Right atrium auricular region (tissue), 2 donors: ENCODE results near the gene ZNF574. TPM values are rescaled to one million over a fixed set of nuclear protein-coding genes. Genes with fewer than 3 reads are reported as not detected.

ENCODE experiments used
- DNase-seq: peaks from one replicate; pipeline ENCODE4 v3.0.0-alpha.2; 2019; ENCODE audit warnings: low spot score
- H3K27ac ChIP-seq, 2 donors: fragments of 200-600 bp; sonication (generic); 1 replicate in 1 of 2; 2 replicates in 1 of 2; pipeline ENCODE4 v1.5.1; 2016 to 2019
- H3K27me3 ChIP-seq, 2 donors: fragments of 200-600 bp; sonication (generic); one replicate each; pipeline versions ENCODE4 v1.5.1 to v1.6.0; 2017 to 2019
- H3K36me3 ChIP-seq: fragments of 200-600 bp; sonication (generic); one replicate; pipeline ENCODE4 v1.5.1; 2016
- H3K4me1 ChIP-seq, 2 donors: fragments of 200-600 bp; sonication (generic); one replicate each; pipeline versions ENCODE4 v1.5.1 to v1.6.0; 2017 to 2019
- H3K4me3 ChIP-seq, 2 donors: fragments of 200-600 bp; sonication (generic); 1 replicate in 1 of 2; 2 replicates in 1 of 2; pipeline ENCODE4 v1.5.1; 2017 to 2019; ENCODE audit warnings: mild to moderate bottlenecking in 1 of 2, moderate library complexity in 1 of 2
- H3K9me3 ChIP-seq, 2 donors: fragments of 200-600 bp; sonication (generic); one replicate each; pipeline ENCODE4 v1.5.1; 2019
- total RNA-seq, 2 donors: library from RNA; depleted of rRNA; stranded (reverse); fragments of >200 nt; gene quantifications; one replicate each; pipeline ENCODE4 v1.1.0, GENCODE V29; 2016
- TF ChIP-seq, protein P1 (sequence below), 2 donors: fragments of 200-600 bp; sonication (generic); IDR thresholded peaks; one replicate each; pipeline ENCODE4 v1.5.1; 2019; ENCODE audit warnings: antibody characterized with exemption in 2 of 2

Gene ZNF574
- total RNA-seq, 2 donors from 2014 or later: 8.1 to 13.6 TPM

DNA sequence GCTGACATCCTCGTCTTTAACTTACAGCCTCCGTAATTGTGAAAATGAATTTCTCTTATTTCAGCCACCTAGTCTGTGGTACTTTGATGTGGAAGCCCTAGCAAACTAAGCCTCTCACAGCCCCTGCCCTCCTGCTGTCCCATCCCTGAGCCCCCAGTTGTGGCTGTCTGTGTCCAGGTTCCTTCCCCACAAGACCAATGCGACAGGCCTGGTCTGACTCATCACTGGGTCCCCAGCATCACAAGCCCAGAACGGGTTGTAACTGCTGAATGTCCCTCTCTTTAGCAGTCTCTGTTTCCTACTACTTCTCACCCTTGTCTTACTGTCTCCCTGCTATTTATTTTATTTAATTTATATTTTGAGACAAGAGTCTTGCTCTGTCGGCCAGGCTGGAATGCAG, 50.6 kb downstream of the ZNF574 start:
- H3K27me3 ChIP-seq: peaks cover 0 to 4% of the 10 kb centered on the region in 2 donors
- peaks cover 0 to 4% of the 10 kb centered on the region in 2 donors for H3K4me1 ChIP-seq

DNA sequence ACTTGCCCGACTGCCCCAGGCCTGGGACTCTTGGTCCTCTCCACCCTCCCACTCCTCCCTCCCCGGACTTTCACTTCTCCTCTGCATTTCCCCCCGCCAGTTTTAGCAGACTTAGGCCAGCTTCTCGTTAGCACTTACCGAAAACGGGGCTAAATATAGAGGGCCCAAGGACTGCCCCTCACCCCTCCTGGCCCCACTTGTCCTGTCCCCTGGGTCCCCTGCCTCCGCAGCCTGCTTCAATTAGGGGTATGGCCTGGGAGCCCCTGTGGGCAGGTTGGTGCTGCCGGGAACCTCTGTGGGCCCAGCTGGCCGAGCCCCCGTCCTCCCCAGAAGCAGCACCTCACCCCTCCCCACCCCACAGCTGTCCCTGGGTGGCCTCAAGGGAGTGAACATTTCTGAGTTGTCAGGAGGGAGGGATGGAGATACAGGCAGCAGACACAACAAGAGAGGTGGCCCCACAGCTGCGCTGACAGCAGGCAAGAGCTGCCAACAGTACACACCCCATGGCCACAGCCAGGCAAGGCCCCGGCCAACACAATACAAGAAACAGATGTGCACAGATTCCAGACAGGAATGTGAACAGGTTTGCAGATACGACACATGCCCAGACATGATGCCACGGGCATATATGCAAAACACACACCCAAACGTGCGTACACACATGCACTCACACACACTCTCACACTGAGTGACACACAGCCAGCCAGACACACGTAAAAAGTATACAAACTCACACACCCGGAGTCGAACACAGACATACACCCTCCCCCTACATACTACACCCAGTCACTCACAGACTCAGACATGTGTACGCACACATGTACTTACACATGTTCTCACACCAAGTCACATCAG, 53.7 kb downstream of the ZNF574 start:
- Histone ChIP-seq H3K4me3 (no peak overlapping the region), H3K36me3 (no peaks in the 10 kb centered on the region), H3K4me1 (peaks cover 0 to 16% of the 10 kb centered on the region in 2 donors), H3K27me3 (peaks cover 6 to 10% of the 10 kb centered on the region in 2 donors), H3K27ac (no peak overlapping the region), H3K9me3 (no peaks in the 10 kb centered on the region)
- TF ChIP-seq, protein P1, sequence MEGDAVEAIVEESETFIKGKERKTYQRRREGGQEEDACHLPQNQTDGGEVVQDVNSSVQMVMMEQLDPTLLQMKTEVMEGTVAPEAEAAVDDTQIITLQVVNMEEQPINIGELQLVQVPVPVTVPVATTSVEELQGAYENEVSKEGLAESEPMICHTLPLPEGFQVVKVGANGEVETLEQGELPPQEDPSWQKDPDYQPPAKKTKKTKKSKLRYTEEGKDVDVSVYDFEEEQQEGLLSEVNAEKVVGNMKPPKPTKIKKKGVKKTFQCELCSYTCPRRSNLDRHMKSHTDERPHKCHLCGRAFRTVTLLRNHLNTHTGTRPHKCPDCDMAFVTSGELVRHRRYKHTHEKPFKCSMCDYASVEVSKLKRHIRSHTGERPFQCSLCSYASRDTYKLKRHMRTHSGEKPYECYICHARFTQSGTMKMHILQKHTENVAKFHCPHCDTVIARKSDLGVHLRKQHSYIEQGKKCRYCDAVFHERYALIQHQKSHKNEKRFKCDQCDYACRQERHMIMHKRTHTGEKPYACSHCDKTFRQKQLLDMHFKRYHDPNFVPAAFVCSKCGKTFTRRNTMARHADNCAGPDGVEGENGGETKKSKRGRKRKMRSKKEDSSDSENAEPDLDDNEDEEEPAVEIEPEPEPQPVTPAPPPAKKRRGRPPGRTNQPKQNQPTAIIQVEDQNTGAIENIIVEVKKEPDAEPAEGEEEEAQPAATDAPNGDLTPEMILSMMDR (IDR thresholded peaks at IDR 0.05): no peak
- no peak for DNase-seq

More for the DNA sequence above, 50.6 kb downstream of the ZNF574 start:
- no peak for DNase-seq
- TF ChIP-seq, protein P1 (IDR thresholded peaks at IDR 0.05): no peak
- Histone ChIP-seq H3K9me3 (no peaks in the 10 kb centered on the region), H3K27ac (no peak overlapping the region), H3K4me3 (no peak overlapping the region), H3K36me3 (no peaks in the 10 kb centered on the region)

DNA sequence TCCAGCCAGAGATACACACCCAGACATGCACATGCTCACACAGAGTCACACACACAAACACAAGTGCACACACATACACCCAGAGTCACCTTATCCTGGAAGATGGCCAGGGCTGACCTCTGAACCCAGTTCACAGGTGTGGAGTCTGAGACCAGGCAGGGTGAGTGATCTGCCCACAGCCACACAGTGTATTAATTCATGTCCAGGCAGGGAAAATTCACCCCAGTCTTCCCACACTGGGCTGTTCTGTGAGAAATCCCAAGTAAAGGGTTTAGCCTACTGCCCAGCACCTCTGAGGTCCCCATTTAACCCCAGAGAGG, 54.2 kb downstream of the ZNF574 start:
- Histone ChIP-seq H3K4me3 (no peak overlapping the region), H3K4me1 (peaks cover 0 to 16% of the 10 kb centered on the region in 2 donors), H3K27ac (no peak overlapping the region), H3K9me3 (no peaks in the 10 kb centered on the region), H3K36me3 (no peaks in the 10 kb centered on the region), H3K27me3 (peaks cover 6 to 10% of the 10 kb centered on the region in 2 donors)
- TF ChIP-seq, protein P1 (IDR thresholded peaks at IDR 0.05): no peak
- no peak for DNase-seq

Other genes starting within 250 kb of the ZNF574 start
- gene LYPD4, start 231.5 kb upstream of the ZNF574 start, total RNA-seq: not detected
- gene DMRTC2, start 231.1 kb upstream of the ZNF574 start, total RNA-seq: not detected
- 100 to 1,000 TPM; 108 to 415 TPM for gene RPS19, start 215.9 kb upstream of the ZNF574 start, total RNA-seq
- gene CD79A, start 198.9 kb upstream of the ZNF574 start, total RNA-seq: 1 to 10 TPM in 1 of 2 donors, not detected in 1; 1.1 TPM
- 10 to 100 TPM; 27.3 to 45.8 TPM for gene ARHGEF1, start 193.0 kb upstream of the ZNF574 start, total RNA-seq
- gene ERFL, start 147.7 kb upstream of the ZNF574 start, total RNA-seq: not detected
- 100 to 1,000 TPM; 123 to 167 TPM for gene RABAC1, start 116.8 kb upstream of the ZNF574 start, total RNA-seq
- 100 to 1,000 TPM in 1 of 2 donors, 10 to 100 TPM in 1; 81.4 to 223 TPM for gene ATP1A3, start 81.9 kb upstream of the ZNF574 start, total RNA-seq
- gene GRIK5, start 6.0 kb upstream of the ZNF574 start, total RNA-seq: 10 to 100 TPM in 1 of 2 donors, 1 to 10 TPM in 1; 8.1 to 17.1 TPM
- gene POU2F2, start 56.3 kb downstream of the ZNF574 start, total RNA-seq: under 1 TPM; 0.11 to 0.83 TPM
- gene DEDD2, start 141.5 kb downstream of the ZNF574 start, total RNA-seq: 10 to 100 TPM; 19.2 to 24.8 TPM
- 1 to 10 TPM; 2.6 to 5.4 TPM for gene ZNF526, start 144.1 kb downstream of the ZNF574 start, total RNA-seq
- gene GSK3A, start 166.4 kb downstream of the ZNF574 start, total RNA-seq: 10 to 100 TPM; 18.1 to 27.9 TPM
- 10 to 100 TPM; 26.8 to 34.9 TPM for gene ERF, start 179.0 kb downstream of the ZNF574 start, total RNA-seq
- 10 to 100 TPM; 27.4 to 53.5 TPM for gene CIC, start 193.1 kb downstream of the ZNF574 start, total RNA-seq
- gene PRR19, start 226.0 kb downstream of the ZNF574 start, total RNA-seq: under 1 TPM in 1 of 2 donors, not detected in 1; 0.59 TPM
- 1 to 10 TPM; 2.2 to 8.2 TPM for gene PAFAH1B3, start 226.5 kb downstream of the ZNF574 start, total RNA-seq
- under 1 TPM in 1 of 2 donors, not detected in 1; 0.94 TPM for gene TMEM145, start 237.1 kb downstream of the ZNF574 start, total RNA-seq
- 10 to 100 TPM; 24.3 to 31.2 TPM for gene MEGF8, start 249.5 kb downstream of the ZNF574 start, total RNA-seq